Skeletal muscle tissue (tissue), 4 donors: Measurements from ENCODE around the gene LGR5. TPM values are rescaled to one million over a fixed set of nuclear protein-coding genes. Genes with fewer than 3 reads are reported as not detected.

ENCODE experiments used
- H3K27ac ChIP-seq: one replicate; pipeline ENCODE4 v1.7.0; 2013; ENCODE audit warnings: mild to moderate bottlenecking, low read depth, low read length, inconsistent platforms
- H3K27me3 ChIP-seq, 3 donors: one replicate each; pipeline ENCODE4 v1.7.0; 2013; ENCODE audit warnings: low read length in 3 of 3; ENCODE audit not compliant: control insufficient read depth in 3 of 3, insufficient read depth in 3 of 3
- H3K36me3 ChIP-seq, 3 donors: one replicate each; pipeline ENCODE4 v1.7.0; 2013; ENCODE audit warnings: low read length in 3 of 3; ENCODE audit not compliant: control insufficient read depth in 3 of 3, insufficient read depth in 3 of 3
- H3K4me1 ChIP-seq, 3 donors: one replicate each; pipeline ENCODE4 v1.7.0; 2013; ENCODE audit warnings: low read length in 3 of 3, mild to moderate bottlenecking in 3 of 3; ENCODE audit not compliant: control insufficient read depth in 3 of 3, insufficient read depth in 3 of 3
- H3K4me3 ChIP-seq, 3 donors: one replicate each; pipeline ENCODE4 v1.7.0; 2013; ENCODE audit warnings: low read length in 3 of 3
- H3K9ac ChIP-seq, 3 donors: one replicate each; pipeline ENCODE4 v1.7.0; 2013; ENCODE audit warnings: low read length in 3 of 3, mild to moderate bottlenecking in 3 of 3, moderate library complexity in 2 of 3, low read depth in 1 of 3
- H3K9me3 ChIP-seq, 3 donors: one replicate each; pipeline ENCODE4 v1.7.0; 2013; ENCODE audit warnings: low read length in 3 of 3; ENCODE audit not compliant: control insufficient read depth in 3 of 3
- total RNA-seq: library from RNA; depleted of rRNA; stranded (reverse); fragments of >200 nt; gene quantifications from one replicate; pipeline ENCODE4 v1.2.3, GENCODE V29; 2014
- donor health status: Osteomylitis.

LGR5 gene
- total RNA-seq, 1 donor from 2014 or later, result 4.7 TPM

- H3K9ac ChIP-seq, result no peak overlapping the region
- H3K9me3 ChIP-seq, result no peaks in the 10 kb centered on the region
- no peaks in the 10 kb centered on the region for H3K36me3 ChIP-seq
- H3K4me1 ChIP-seq, result no peaks in the 10 kb centered on the region
- no peak overlapping the region for H3K27ac ChIP-seq
- no peaks in the 10 kb centered on the region for H3K27me3 ChIP-seq
- no peak overlapping the region for H3K4me3 ChIP-seq
Observed at GRCh38 chr12:71415336-71416231, 24.0 kb upstream of the LGR5 start.

DNA sequence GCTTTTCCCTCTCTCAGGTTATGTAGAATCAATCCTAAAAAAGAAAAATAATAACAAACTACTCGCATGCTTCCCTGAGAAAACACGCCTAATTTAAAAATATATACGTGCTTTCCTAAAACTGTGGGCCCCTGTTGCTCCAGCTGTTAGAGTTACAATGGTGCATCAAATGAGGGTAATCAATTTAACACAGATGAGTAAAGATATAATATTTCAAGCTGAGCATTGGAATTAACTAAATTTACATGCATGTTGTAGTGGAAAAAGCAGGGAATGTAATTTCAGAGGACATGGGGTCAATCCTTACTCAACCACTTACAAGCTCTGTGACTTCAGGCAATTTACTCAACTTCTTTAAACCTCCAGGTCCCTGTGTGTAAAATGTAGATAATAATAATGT lies 22.4 kb upstream of the LGR5 start:
- H3K4me3 ChIP-seq, result no peak overlapping the region
- H3K9me3 ChIP-seq, result no peaks in the 10 kb centered on the region
- H3K27ac ChIP-seq, result no peak overlapping the region
- no peaks in the 10 kb centered on the region for H3K27me3 ChIP-seq
- no peak overlapping the region for H3K9ac ChIP-seq
- no peaks in the 10 kb centered on the region for H3K36me3 ChIP-seq
- H3K4me1 ChIP-seq, result no peaks in the 10 kb centered on the region

DNA sequence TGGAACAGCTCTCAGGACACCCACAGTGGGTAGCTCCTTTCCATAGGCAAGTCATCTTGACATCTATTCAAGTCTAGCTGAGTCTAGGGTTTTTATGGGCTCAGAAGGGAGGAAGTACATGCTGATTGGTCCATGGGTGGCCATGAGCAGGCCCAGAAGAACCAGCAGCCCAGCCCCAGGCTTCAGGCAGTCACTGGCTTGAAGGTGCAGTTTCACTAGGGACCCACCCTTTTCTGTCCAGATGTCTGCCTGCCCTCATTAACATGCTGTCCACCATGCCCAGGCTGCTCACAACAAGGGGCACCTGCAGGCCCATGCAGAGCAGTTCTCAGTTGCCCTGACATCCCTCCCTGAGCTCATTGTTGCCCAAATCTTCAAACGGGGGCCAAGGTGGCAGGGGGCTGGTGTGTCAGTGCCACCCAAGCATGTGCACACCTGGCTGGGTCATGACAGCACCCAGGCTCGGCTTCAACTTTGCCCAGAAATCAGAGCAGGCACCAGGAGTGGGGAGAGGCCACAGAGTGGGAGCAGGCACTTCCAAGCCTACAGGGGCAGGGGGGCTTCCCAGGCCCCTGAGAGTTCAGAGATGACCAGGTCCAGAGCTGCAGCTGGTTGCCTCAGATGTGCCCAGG lies 18.7 kb upstream of the LGR5 start:
- Histone ChIP-seq H3K36me3 (no peaks in the 10 kb centered on the region), H3K27ac (no peak overlapping the region), H3K9ac (no peak overlapping the region), H3K4me3 (no peak overlapping the region), H3K27me3 (no peaks in the 10 kb centered on the region), H3K4me1 (no peaks in the 10 kb centered on the region), H3K9me3 (no peaks in the 10 kb centered on the region)

DNA sequence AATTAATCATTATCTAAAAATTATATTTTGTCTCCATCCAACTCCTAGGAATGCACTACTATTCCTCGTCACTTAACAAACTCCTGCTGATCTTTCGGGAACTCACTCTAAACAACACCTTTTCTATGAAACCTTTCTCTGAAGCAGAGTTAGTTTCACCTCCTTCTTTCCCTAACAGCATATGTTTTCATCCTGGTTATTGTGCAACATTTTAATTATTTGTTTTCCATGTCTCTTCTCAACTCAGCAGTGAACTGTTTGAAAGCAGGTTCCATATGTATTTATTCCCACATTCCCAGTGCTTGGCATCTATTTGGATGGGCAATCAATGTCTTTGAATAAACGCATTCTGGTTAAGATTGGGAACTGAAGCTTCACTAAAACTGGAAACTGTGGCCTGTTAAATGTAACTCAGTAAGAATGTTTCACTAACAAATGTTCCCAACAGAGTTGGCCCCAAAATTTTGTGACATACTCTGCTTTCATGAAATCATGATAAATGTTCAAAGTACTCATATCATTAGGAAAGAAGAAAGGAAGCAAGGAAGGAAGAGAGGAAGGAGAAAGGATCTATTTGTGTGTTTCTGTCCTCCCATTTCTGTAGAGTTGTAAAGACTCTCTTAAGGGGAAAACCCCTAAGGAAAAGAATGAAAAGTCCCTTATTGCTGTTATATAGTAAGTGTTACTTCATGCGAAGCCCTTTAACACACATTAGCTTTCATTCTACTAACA lies 13.9 kb upstream of the LGR5 start:
- no peaks in the 10 kb centered on the region for H3K36me3 ChIP-seq
- H3K27me3 ChIP-seq, result no peaks in the 10 kb centered on the region

GRCh38 chr12:71426300-71427047 lies 13.1 kb upstream of the LGR5 start:
- no peaks in the 10 kb centered on the region for H3K4me1 ChIP-seq
- H3K27me3 ChIP-seq, result no peaks in the 10 kb centered on the region
- no peaks in the 10 kb centered on the region for H3K9me3 ChIP-seq
- H3K9ac ChIP-seq, result no peak overlapping the region
- H3K4me3 ChIP-seq, result no peak overlapping the region
- no peaks in the 10 kb centered on the region for H3K36me3 ChIP-seq
- H3K27ac ChIP-seq, result no peak overlapping the region

More for the DNA sequence above, 13.9 kb upstream of the LGR5 start:
- no peaks in the 10 kb centered on the region for H3K4me1 ChIP-seq
- no peaks in the 10 kb centered on the region for H3K9me3 ChIP-seq
- no peak overlapping the region for H3K4me3 ChIP-seq
- H3K27ac ChIP-seq, result no peak overlapping the region
- H3K9ac ChIP-seq, result no peak overlapping the region

GRCh38 chr12:71430756-71431155 lies 8.8 kb upstream of the LGR5 start:
- H3K36me3 ChIP-seq, result no peaks in the 10 kb centered on the region
- no peak overlapping the region for H3K9ac ChIP-seq
- H3K4me3 ChIP-seq, result no peak overlapping the region
- H3K9me3 ChIP-seq, result peaks cover 0 to 4% (median 0%) of the 10 kb centered on the region in 3 donors
- H3K4me1 ChIP-seq, result no peaks in the 10 kb centered on the region
- no peaks in the 10 kb centered on the region for H3K27me3 ChIP-seq
- no peak overlapping the region for H3K27ac ChIP-seq

- Histone ChIP-seq H3K27ac (no peak overlapping the region), H3K4me3 (no peak overlapping the region), H3K27me3 (no peaks in the 10 kb centered on the region), H3K9ac (no peak overlapping the region), H3K36me3 (no peaks in the 10 kb centered on the region), H3K9me3 (peaks cover 0 to 4% (median 0%) of the 10 kb centered on the region in 3 donors), H3K4me1 (no peaks in the 10 kb centered on the region)
Observed at GRCh38 chr12:71431991-71432390, 7.6 kb upstream of the LGR5 start.

GRCh38 chr12:71432936-71433335 lies 6.7 kb upstream of the LGR5 start:
- Histone ChIP-seq H3K4me3 (no peak overlapping the region), H3K9ac (no peak overlapping the region), H3K27ac (no peak overlapping the region), H3K4me1 (no peaks in the 10 kb centered on the region), H3K9me3 (peaks cover 0 to 4% (median 0%) of the 10 kb centered on the region in 3 donors), H3K36me3 (no peaks in the 10 kb centered on the region), H3K27me3 (peaks cover 0 to 2% (median 0%) of the 10 kb centered on the region in 3 donors)

DNA sequence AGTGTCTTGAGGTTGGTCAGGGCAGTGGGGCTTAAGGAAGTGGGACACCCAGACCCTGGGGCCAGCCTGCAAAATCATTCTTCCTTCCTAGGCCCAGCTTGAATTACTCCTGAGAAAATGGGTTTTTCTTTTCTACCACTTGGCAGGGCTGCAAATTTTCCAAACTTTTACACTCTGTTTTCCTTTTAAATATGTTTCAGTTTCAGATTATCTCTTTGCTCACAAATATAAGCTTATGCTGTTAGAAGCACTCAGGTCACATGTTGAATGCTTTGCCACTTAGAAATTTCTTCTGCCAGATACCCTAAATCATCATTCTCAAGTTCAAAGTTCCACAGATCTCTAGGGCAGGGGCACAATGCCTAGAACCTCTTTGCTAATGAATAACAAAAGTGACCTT lies 2.9 kb upstream of the LGR5 start:
- Histone ChIP-seq H3K9ac (no peak overlapping the region), H3K36me3 (no peaks in the 10 kb centered on the region), H3K27ac (no peak overlapping the region), H3K9me3 (peaks cover 0 to 4% (median 0%) of the 10 kb centered on the region in 3 donors), H3K4me3 (no peak overlapping the region), H3K27me3 (peaks cover 14 to 24% (median 17%) of the 10 kb centered on the region in 3 donors), H3K4me1 (peaks cover 8 to 18% (median 13%) of the 10 kb centered on the region in 3 donors)
